Jurkat, Clone E6-1 (cell line): ENCODE results near the gene DNAJC15.

ENCODE experiments used
- DNase-seq: peaks from one replicate; pipeline ENCODE4 v3.0.0-alpha.2; 2011; ENCODE audit warnings: low read depth, low spot score
- H3K4me3 ChIP-seq: 2 replicates; pipeline ENCODE4 v1.5.1; 2011; ENCODE audit warnings: mild to moderate bottlenecking, low read length, control low read depth, moderate library complexity

The DNAJC15 gene

GRCh38 chr13:43077046-43077445, 53.7 kb downstream of the DNAJC15 start:
- no peak for DNase-seq

DNA sequence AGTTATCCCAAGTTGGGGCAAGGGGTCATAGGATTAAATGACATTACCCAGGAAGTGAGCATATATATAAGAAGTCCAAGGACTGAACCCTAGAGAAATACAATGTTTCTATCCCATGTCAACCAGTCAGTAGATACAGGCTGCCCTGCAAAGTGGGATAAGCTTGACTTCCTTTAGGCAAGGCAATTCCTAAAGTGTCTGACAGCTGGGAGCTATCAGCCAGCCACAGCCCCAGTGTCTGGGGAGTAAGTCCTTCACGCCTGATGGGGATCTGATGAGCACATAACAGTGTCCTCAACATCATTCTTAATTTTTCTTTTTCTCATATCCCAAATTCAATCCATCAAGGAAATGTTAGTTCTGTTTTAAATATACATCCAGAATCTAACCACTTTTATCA, 54.1 kb downstream of the DNAJC15 start:
- H3K4me3 ChIP-seq, result no peak overlapping the region
- DNase-seq, result no peak

More at GRCh38 chr13:43077046-43077445, 53.7 kb downstream of the DNAJC15 start:
- no peak overlapping the region for H3K4me3 ChIP-seq

DNA sequence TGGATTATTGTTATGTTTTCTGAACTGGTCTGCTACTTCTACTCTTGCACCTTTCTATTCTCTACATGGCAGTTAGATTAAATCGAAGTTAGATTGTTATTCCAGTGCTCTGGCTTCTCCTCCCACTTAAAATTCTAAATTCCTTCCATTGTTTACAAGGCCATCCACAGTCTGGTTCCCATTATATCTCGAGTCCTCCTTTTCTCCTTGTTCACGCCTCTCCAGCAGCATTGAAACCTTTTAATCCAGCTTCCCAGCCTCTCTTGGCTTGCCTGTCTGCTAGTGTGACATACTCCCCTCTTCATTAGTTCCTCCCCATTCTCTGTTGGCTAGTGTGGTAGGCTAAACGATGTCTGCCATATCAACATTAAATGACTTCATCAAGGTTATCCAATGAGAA, 54.5 kb downstream of the DNAJC15 start:
- DNase-seq, result no peak
- no peak overlapping the region for H3K4me3 ChIP-seq

DNA sequence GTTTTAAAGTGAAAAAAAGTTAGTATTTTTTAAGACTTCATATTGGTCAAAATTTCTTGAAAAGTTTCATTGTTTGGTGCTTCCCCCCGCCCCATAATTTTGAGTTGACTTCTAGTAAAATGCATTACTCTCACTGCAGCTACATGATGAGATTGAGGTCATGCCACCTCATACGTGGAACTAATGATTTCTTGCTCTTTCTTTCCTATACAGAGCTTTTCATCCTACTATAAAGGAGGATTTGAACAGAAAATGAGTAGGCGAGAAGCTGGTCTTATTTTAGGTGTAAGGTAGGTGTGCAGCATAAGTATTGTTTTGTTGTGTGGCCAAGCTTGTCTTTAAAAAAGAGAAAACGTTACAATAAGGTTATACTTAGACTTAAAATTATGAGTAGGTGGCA, 55.0 kb downstream of the DNAJC15 start:
- DNase-seq, result no peak
- no peak overlapping the region for H3K4me3 ChIP-seq

DNA sequence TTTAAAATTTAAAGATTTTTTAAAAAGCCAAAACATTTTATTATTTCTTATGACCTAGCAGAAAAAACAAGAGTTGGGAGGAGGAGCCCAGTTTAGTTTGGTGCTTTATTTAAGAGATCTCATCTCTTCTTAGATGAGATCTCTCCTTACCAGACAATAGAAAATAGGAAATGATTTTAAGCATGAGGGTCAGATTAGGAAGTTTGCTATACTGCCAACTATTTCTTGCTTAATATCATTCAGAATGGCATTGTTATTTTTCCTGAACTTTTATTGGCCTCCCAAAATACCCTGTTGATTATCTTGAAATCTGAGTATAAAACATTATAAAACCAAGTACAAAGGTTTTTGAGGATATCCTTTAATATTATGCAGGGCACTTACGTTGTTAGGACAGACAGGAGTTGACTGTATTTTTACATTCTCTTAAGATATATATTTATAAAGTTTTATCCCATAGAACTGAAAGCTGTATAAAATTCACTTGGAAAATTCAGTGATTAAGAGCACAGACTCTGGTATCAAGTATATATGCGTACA, 56.1 kb downstream of the DNAJC15 start:
- DNase-seq, result no peak
- H3K4me3 ChIP-seq, result no peak overlapping the region

GRCh38 chr13:43080199-43080598, 56.8 kb downstream of the DNAJC15 start:
- H3K4me3 ChIP-seq, result no peak overlapping the region
- DNase-seq, result no peak

- DNase-seq, result no peak
Observed at GRCh38 chr13:43081866-43082265, 58.5 kb downstream of the DNAJC15 start.

GRCh38 chr13:43083750-43084149, 60.4 kb downstream of the DNAJC15 start:
- no peak for DNase-seq
- no peak overlapping the region for H3K4me3 ChIP-seq

More at GRCh38 chr13:43081866-43082265, 58.5 kb downstream of the DNAJC15 start:
- no peak overlapping the region for H3K4me3 ChIP-seq

DNA sequence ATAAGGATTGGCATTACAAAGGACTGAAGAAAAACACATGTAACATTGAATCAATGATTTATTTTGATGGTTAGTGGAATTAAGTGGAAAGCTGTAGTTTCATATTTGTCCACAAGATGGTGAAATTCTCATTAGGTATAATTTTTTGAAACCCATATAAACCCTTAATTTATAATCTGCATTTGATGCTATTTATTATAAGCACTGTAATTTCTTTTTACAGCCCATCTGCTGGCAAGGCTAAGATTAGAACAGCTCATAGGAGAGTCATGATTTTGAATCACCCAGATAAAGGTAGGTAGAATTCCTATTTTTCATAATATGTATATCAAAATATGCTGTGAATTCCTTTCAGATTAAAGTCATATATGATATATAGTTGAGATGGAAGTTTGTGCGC, 62.2 kb downstream of the DNAJC15 start:
- DNase-seq, result peak; percentile 12
- no peak overlapping the region for H3K4me3 ChIP-seq

DNA sequence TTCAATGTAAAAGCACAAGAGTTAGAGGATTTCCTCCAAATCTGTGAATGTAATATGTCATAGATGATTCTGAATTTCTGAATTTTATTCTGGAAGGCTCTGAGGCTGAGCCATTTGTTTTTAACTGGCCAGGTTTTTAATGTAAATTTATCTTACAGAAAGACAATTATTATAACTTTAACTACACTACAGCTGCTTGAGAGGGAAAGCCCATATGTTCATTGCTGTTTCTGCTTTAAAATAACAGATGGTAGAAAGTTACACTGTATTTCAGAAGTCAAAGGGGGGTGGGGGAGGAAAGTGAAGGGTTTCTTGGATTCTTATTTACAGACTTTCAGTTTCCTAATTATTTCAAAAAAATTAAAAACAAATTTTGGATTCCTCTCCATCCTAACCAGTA, 62.8 kb downstream of the DNAJC15 start:
- DNase-seq, result no peak
- H3K4me3 ChIP-seq, result no peak overlapping the region

DNA sequence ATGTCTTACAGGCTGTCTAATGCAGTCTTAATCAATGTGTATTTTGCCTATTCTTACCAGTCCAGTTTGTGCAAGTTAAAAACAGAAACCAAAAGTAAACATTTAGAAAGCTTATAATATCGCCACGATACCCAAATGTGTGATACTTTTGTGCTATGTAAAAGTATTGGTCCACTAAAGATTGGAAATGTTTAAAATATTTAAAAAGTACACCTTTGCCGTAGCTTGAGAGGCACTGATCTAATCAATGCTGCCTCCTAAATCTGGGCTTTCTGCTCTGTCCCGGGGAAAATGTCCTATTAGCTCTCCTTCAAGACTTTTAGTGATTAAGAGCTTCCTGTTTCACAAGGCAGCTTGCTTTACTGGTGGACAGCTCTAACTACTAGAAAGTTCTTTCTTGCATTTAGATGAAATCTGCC, 64.7 kb downstream of the DNAJC15 start:
- H3K4me3 ChIP-seq, result no peak overlapping the region
- DNase-seq, result no peak

DNA sequence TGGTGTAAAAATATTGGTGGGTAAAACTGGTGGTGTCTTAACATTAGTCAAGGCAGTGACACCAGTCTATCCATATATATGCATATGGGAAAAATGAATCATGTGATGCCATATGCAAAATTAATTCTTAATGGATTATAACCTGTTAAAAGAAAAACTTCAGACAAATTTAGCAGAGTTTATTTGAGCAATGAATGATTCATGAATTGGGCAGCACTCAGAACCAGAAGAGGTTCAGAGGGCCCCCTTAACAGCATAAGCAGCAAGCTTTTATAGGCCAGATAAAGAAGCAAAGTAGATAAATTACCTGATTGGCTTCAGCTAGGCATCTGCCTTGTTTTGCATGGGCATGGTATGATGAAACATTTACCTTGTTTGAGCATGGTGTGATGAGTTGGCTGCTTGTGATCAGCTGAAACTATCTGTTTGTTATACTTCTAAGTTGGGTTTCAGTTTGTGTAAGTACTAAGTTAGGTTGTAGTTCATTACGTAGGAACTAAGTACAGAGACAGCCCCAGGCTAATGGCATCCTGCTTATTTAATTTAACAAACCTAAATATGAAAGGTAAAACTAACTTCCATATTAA, 66.6 kb downstream of the DNAJC15 start:
- no peak for DNase-seq

GRCh38 chr13:43094901-43095300, 71.5 kb downstream of the DNAJC15 start:
- no peak overlapping the region for H3K4me3 ChIP-seq
- DNase-seq, result no peak

More for the DNA sequence above, 66.6 kb downstream of the DNAJC15 start:
- H3K4me3 ChIP-seq, result no peak overlapping the region

GRCh38 chr13:43095771-43096719, 72.7 kb downstream of the DNAJC15 start:
- no peak overlapping the region for H3K4me3 ChIP-seq
- no peak for DNase-seq

GRCh38 chr13:43100667-43101066, 77.3 kb downstream of the DNAJC15 start:
- DNase-seq, result no peak
- no peak overlapping the region for H3K4me3 ChIP-seq

- DNase-seq, result no peak
- H3K4me3 ChIP-seq, result no peak overlapping the region
Observed at GRCh38 chr13:43102304-43102703, 78.9 kb downstream of the DNAJC15 start.

- H3K4me3 ChIP-seq, result no peak overlapping the region
- no peak for DNase-seq
Observed at GRCh38 chr13:43107780-43108179, 84.4 kb downstream of the DNAJC15 start.

DNA sequence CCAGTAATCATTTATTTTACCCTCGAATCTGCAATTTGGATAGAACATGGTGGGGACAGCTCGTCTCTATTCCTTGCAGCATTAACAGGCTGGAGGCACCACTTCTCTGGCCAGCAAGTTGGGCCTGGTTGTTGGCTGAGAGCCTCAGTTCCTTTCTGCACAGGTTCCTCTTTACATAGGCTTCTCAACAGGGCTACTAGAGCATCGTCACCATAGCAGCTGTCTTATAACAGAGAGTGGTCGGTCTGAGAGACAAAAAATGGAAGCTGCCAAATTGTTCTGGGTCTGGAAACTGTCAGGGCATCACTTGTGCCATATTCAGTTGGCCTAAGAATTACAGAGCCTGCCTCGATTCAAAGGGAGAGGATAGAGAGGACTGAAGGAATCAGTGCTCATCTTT, 86.7 kb downstream of the DNAJC15 start:
- H3K4me3 ChIP-seq, result no peak overlapping the region
- no peak for DNase-seq

GRCh38 chr13:43110658-43111057, 87.3 kb downstream of the DNAJC15 start:
- H3K4me3 ChIP-seq, result no peak overlapping the region
- DNase-seq, result no peak
